ENCODE results near the gene PLCZ1. TPM values are rescaled to one million over a fixed set of nuclear protein-coding genes. Genes with fewer than 3 reads are reported as not detected.

PLCZ1 gene
- total RNA-seq, 1 donor from 2014 or later = not detected

DNA sequence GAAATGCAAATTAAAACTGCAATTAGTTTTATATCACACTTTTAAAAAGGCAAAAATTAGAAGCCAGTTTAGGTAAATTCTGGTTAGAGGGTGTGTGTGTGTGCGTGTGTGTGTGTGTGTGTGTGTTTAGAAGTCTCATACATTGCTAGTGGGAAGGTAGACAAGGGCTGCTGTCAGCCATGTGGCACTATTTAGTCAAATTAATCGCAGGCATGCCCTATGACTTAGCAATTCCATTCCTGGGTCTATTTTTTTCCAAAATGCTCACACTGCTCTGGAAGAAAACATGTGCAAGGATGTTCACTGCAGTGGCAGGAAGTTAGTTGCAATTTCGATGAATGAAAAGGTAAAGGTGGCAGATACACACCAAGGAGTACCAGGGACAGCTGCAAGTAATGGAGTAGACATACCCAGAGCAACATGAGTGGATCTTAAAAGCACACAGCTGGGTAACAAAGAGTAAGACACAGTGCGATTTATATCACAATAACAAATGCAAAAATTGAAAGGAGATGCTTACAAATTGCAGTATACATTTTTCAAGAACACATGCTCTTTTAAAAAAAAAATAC is 11.7 kb upstream of the PLCZ1 start:
- DNase-seq (ENCODE audit: low read depth) (no peak), FAIRE-seq (no peak)
- TF ChIP-seq, protein P1, sequence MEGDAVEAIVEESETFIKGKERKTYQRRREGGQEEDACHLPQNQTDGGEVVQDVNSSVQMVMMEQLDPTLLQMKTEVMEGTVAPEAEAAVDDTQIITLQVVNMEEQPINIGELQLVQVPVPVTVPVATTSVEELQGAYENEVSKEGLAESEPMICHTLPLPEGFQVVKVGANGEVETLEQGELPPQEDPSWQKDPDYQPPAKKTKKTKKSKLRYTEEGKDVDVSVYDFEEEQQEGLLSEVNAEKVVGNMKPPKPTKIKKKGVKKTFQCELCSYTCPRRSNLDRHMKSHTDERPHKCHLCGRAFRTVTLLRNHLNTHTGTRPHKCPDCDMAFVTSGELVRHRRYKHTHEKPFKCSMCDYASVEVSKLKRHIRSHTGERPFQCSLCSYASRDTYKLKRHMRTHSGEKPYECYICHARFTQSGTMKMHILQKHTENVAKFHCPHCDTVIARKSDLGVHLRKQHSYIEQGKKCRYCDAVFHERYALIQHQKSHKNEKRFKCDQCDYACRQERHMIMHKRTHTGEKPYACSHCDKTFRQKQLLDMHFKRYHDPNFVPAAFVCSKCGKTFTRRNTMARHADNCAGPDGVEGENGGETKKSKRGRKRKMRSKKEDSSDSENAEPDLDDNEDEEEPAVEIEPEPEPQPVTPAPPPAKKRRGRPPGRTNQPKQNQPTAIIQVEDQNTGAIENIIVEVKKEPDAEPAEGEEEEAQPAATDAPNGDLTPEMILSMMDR (IDR thresholded peaks at IDR 0.05; ENCODE audit: insufficient read depth, low read length, severe bottlenecking) = no peak
- Histone ChIP-seq H3K36me3 (ENCODE audit: control insufficient read depth, insufficient read depth, low read length) (no peaks in the 10 kb centered on the region), H3K27me3 (ENCODE audit: control insufficient read depth, insufficient read depth, low read length) (no peaks in the 10 kb centered on the region), H3K4me3 (ENCODE audit: low read depth, low read length) (no peak overlapping the region)

DNA sequence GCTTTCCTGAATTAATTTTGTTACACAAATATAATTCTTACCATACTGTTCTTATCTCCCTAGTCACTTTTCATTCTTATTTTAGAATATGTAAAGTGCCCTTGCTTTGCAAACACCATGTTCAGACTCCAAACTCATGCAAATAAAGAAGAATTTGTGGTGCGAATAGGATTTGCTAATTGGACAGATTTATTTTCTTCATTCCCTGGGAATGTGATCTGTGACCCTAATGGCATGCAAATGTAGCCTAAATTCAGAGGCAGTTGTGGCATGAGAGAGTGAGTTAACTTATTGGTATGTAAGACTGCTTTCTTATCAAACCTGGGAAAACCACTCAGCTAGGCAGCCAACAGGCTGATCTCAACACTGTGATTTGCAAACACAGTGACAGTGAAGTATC is 10.1 kb upstream of the PLCZ1 start:
- no peaks in the 10 kb centered on the region for H3K27me3 ChIP-seq (ENCODE audit: control insufficient read depth, insufficient read depth, low read length)
- no peak for FAIRE-seq
- peak; percentile 77 for DNase-seq (ENCODE audit: low read depth)
- no peak overlapping the region for H3K4me3 ChIP-seq (ENCODE audit: low read depth, low read length)
- TF ChIP-seq, protein P1 (IDR thresholded peaks at IDR 0.05; ENCODE audit: insufficient read depth, low read length, severe bottlenecking) = no peak
- H3K36me3 ChIP-seq (ENCODE audit: control insufficient read depth, insufficient read depth, low read length) = no peaks in the 10 kb centered on the region

DNA sequence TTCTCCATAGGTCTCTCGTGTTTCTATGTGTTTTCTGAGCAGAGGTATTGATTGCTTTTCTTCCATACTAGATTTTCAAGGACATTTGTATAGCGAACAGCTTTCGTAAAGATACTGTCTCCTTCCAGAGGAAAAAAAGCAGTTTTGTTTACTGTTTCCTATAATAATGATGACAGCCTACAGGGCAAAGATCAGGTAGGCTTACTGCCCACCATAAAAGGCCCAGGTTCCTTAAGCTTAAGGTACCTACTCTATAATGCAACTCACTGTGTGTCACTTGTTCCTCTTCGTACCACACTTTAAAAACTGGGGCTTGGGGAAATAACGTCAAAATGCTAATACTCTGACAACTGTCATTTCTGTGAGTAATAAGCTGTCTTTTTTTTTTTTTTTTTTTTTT is 6.7 kb downstream of the PLCZ1 start:
- TF ChIP-seq, protein P1 (IDR thresholded peaks at IDR 0.05; ENCODE audit: insufficient read depth, low read length, severe bottlenecking) = no peak
- FAIRE-seq (no peak), DNase-seq (ENCODE audit: low read depth) (no peak)

DNA sequence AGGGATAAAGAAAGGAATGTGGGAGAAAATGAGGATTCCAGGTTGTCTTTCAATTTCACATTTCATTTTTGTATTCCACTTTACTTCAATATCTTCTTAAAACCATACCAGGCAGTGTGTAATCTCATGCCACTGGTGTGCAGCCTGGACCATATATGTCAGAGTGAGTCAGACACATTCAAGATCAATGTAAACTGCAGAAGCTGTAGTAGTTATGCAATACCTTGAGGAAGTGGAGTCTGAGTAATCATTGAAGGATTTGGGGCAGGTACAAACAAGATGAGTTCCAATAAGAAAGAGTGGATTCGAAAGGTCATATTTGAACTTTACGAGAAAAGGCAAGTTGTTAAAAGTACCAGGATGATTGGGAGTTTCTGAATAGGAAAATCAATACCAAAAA is 14.1 kb downstream of the PLCZ1 start:
- DNase-seq (ENCODE audit: low read depth) (peak; percentile 100), FAIRE-seq (no peak)
- no peaks in the 10 kb centered on the region for H3K36me3 ChIP-seq (ENCODE audit: control insufficient read depth, insufficient read depth, low read length)
- TF ChIP-seq, protein P1 (IDR thresholded peaks at IDR 0.05; ENCODE audit: insufficient read depth, low read length, severe bottlenecking) = no peak
- no peaks in the 10 kb centered on the region for H3K27me3 ChIP-seq (ENCODE audit: control insufficient read depth, insufficient read depth, low read length)
- H3K4me3 ChIP-seq (ENCODE audit: low read depth, low read length) = no peak overlapping the region

More for the DNA sequence above, 6.7 kb downstream of the PLCZ1 start:
- Histone ChIP-seq H3K4me3 (ENCODE audit: low read depth, low read length) (no peak overlapping the region), H3K36me3 (ENCODE audit: control insufficient read depth, insufficient read depth, low read length) (no peaks in the 10 kb centered on the region), H3K27me3 (ENCODE audit: control insufficient read depth, insufficient read depth, low read length) (no peaks in the 10 kb centered on the region)

DNA sequence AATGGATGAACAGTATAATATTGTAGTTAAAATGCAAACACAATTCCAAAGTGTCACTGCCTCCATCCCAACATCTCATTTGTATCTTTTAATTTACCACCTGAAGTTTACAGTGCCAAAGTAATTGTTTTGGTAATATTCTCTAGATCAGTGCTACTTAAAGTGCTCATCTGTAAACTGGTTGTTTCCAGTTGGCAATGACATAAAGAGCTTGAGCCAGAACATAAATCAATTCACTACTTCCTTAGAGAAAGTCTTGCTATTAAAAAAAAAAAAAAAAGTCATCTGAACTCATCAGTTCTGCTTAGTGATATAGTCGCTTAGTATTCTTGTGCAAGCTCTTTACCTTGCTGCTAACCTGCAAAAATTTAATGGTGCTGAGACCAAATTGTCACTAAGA is 16.4 kb downstream of the PLCZ1 start:
- Histone ChIP-seq H3K36me3 (ENCODE audit: control insufficient read depth, insufficient read depth, low read length) (no peaks in the 10 kb centered on the region), H3K27me3 (ENCODE audit: control insufficient read depth, insufficient read depth, low read length) (no peaks in the 10 kb centered on the region), H3K4me3 (ENCODE audit: low read depth, low read length) (no peak overlapping the region)
- FAIRE-seq (no peak), DNase-seq (ENCODE audit: low read depth) (no peak)
- TF ChIP-seq, protein P1 (IDR thresholded peaks at IDR 0.05; ENCODE audit: insufficient read depth, low read length, severe bottlenecking) = no peak

DNA sequence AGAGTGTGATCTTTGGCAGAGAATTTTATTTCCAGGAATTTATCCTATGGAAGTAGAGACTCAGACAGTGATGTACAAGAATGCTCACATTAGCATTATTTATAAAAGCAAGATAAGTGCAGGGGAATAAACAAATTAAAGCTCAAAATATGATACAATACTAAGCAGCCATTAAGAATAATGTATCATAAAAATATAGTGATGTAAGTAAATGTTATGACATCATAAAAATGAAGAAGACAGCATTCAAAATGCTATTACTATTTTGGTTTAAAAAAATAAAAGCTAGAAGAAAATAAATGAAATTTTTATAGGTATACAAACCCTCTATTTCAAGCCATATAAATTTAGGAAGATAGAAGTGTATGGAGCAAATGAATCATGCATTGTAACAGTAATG is 17.1 kb downstream of the PLCZ1 start:
- DNase-seq (ENCODE audit: low read depth) (no peak), FAIRE-seq (no peak)
- Histone ChIP-seq H3K4me3 (ENCODE audit: low read depth, low read length) (no peak overlapping the region), H3K36me3 (ENCODE audit: control insufficient read depth, insufficient read depth, low read length) (no peaks in the 10 kb centered on the region), H3K27me3 (ENCODE audit: control insufficient read depth, insufficient read depth, low read length) (no peaks in the 10 kb centered on the region)
- TF ChIP-seq, protein P1 (IDR thresholded peaks at IDR 0.05; ENCODE audit: insufficient read depth, low read length, severe bottlenecking) = no peak
